ENCODE data around the gene CACNA2D1.

DNA sequence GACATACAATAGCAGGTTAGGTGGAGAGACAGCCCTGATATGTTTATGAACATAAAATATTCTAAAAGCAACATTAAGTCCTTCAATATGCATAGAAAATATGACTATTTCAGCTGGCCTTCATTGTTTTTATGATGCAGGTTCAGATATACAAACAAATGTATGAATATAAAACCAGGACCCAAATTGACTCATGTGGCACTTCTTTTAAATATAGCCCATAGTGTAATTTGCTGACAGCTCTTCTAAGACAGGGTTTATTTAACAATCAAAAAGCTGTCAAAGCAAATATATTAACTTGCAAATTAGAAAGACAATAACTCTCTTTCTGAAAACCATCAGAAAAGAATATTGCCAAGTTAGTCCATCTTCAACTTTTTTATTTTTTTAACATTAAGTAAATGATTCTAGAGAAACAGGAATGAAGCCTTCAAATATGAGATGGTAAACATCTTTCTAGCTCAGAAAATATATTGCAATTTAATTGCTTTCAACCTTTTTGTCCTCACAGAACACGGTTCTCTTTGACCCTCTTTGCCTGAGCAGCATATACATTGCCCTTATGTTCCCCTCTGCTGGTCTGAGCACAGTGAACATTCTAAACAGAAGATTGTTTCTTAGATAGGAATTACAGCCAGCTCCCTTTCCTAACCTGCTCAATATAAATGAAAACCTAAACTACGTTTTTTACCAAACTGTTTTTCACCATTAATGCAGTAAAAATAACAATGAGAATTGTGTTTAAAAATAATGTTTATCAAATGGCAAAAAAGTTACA lies 82.8 kb downstream of the CACNA2D1 start:
- TF ChIP-seq, protein P1, sequence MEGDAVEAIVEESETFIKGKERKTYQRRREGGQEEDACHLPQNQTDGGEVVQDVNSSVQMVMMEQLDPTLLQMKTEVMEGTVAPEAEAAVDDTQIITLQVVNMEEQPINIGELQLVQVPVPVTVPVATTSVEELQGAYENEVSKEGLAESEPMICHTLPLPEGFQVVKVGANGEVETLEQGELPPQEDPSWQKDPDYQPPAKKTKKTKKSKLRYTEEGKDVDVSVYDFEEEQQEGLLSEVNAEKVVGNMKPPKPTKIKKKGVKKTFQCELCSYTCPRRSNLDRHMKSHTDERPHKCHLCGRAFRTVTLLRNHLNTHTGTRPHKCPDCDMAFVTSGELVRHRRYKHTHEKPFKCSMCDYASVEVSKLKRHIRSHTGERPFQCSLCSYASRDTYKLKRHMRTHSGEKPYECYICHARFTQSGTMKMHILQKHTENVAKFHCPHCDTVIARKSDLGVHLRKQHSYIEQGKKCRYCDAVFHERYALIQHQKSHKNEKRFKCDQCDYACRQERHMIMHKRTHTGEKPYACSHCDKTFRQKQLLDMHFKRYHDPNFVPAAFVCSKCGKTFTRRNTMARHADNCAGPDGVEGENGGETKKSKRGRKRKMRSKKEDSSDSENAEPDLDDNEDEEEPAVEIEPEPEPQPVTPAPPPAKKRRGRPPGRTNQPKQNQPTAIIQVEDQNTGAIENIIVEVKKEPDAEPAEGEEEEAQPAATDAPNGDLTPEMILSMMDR (IDR thresholded peaks at IDR 0.05): no peak
- no peak for TF ChIP-seq POLR2AphosphoS5 (IDR thresholded peaks at IDR 0.05)
